NCI-H2196 (cell line): ENCODE results near the gene ABCC2.
"Not testable (repeated sequence)": the region's sequence is repeated elsewhere in the genome, so short reads cannot be mapped to it uniquely, and the experiment has no call there.

ENCODE experiments used
- DNase-seq: peaks from one replicate; lab custom pipeline; 2025; ENCODE audit not compliant: unreplicated experiment; lab: John Stamatoyannopoulos, UW

ABCC2 gene

DNA sequence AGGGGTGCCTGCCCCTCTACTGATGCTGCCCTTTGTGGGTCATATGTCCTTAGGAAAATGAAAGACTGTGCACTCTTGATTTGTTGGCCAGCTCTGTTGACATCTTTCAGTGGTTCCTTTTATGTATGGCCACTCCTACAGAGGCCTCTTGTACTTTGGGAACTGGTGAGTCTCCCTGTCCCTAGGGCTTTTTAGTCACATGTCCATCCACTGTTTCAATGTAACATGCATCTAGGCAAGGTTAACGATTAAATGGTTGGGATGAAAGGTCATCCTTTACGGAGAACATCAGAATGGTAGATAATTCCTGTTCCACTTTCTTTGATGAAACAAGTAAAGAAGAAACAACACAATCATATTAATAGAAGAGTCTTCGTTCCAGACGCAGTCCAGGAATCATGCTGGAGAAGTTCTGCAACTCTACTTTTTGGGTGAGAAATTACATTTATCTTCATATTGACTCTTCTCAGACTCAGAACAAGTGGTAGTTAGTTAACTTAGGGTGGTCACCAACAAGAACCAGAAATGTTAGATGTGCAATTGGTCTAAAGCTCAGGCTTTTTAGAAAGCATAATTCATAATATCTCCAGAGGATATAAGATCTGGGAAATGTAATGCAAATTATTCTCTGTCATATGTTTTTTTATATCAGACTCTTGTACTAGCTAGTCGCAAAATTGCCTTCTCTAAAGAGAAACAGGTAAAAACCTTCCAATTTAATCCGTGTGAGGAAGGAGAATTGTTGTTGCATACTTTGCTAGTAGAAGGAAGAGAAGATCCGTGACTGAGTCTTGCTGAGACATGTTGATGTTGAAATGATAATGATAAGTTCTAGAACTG lies at the start of gene ABCC2:
Gene ABCC2, plus strand, starts transcription at position 194 of the 840 bp plus-strand sequence. Its CDS starts 205 bp downstream, at position 399.
- no peak for DNase-seq

DNA sequence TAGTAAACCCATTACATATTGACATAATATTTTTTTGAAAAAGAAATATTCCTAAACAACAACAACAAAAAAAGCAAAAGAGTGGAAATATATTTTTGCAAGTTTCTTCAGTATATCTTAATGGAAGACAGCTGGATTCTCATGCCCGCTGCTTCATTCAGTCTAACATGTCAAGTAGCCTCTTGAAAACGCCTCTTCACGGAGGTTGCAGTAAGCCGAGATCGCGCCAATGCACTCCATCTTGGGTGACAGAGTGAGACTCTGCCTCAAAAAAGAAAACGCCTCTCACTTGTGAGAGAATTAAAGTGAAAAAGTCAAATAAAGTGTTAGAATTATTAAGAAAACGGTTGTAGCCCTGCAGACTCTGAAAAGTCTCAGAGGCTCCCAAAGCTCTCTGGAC lies 49.1 kb upstream of the ABCC2 start:
- no peak for DNase-seq

DNA sequence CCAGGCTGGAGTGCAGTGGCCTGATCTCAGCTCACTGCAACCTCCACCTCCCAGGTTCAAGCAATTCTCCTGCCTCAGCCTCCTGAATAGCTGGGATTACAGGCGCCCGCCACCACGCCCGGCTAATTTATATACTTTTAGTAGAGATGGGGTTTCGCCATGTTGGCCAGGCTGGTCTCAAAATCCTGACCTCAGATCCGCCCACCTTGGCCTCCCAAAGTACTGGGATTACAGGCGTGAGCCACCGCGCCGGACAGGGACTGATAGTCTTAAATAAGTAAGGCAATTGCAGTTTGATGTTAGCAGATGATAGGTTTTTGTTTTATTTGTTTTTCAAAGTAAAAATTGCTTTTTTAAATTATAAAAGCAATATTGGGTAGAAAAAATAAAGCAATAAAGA lies 48.3 kb upstream of the ABCC2 start:
- not testable (repeated sequence) for DNase-seq

DNA sequence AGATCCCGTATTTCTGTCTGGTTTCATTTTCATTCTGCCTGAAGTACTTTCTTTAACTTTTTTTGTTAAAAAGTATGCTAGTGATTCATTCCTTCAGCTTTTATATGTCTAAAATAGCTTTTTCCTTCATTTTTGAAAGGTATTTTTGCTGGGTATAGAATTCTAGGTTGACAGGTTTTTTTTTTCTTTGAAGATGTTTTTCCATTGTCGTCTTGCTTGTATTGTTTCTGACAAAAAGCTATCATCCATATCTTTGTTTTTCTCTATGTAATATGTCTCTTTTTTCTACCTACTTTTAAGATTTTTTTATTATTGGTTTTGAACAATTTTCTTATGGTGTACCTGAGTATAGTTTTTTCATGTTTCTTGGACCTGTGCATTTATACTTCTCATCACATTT lies 42.2 kb upstream of the ABCC2 start:
- DNase-seq: no peak

DNA sequence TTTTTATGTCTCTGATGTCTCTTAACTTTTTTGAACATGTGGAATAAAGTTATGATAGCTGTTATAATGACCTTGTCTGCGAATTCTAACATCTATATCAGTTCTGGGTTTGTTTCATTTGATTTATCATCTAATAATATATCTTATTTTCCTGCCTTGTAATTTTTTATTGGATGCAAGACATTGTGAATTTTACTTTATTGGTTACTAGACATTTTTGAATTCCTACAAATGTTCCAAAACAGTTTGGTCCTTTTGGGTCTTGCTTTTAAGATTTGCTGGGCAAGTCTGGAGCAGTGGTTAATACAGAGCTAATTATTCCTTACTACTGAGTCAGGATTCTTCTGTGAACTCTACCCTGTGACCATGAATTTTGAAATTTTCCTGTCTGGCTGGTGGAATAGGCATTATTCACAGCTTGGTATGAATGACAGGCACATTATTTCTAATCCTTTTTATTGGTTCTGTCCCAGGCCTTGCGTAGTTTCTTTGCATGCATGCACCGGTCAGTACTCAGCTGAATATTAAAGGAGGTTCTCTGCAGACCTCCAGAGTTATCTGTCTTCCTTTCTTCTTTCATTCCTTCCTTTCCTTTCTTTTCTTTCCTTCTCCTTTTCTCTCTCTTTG lies 41.4 kb upstream of the ABCC2 start:
- DNase-seq: no peak

DNA sequence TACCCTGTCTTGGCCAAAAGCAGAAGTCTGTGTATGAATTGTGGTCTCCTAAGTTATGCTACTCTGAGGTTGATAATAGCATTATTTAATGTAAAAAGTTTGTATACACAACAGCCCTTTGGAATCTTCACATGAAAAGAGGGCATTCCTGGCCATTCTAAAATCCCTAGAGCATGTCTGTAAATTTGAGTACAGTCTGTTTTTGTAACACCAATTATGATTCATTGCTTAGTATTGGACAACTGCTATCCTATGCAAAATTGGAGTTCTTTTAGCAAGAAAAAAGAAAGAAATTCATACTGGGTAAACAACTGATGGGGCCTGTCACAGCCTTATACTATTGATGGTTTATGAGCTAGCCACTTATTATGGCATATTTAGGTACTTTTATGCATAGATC lies 40.2 kb upstream of the ABCC2 start:
- no peak for DNase-seq

DNA sequence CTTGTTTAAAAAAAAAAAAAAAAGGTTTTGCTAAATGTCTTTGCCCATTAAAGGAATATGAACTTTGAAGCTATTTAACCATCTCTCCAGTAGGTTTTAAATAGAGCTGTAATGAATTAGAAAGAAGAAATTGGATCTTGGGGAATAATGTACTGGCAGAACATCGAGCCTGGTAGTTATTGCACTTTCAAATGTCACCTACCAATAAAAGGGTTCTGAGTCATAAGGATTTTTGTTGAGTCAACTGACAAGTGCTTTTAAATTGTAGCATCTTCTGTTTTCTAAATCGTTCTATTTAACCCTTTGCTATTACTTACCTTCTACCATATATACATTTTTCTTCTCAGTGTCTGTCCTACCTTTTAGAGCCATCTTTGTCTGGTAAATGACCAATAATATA lies 39.7 kb upstream of the ABCC2 start:
- DNase-seq: no peak

DNA sequence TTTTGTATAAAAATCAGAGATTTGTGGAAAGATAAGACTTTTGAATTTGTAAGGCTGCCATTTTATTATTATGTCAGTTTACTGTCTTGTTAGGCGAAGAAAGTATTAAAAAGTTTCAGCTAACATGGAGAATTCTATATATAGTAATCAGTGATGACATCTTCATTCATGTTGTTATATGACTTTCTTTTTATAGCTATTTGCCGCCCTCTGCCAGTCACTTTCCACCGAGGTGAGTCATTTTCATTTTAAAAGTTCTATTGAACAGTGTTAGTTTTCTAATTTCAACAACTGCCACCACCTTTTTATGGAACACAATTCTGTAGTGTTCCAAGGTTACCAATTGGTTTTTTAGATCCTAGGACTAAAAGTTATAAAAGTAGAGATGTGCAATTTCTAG lies 38.6 kb upstream of the ABCC2 start:
- no peak for DNase-seq

DNA sequence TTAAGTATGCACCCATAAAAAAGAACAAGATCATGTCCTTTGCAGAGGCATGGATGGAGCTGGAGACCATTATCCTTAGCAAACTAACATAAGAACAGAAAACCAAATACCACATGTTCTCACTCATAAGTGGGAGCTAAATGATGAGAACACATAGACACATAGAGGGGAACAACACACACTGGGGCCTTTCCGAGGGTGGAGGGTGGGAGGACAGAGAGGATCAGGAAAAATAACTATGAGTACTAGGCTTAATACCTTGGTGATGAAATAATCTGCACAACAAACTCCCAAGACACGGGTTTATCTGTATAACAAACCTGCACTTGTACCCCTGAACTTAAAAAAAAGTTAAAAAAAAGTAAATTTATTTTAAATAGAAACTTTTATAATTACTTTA lies 36.3 kb upstream of the ABCC2 start:
- DNase-seq: not testable (repeated sequence)

DNA sequence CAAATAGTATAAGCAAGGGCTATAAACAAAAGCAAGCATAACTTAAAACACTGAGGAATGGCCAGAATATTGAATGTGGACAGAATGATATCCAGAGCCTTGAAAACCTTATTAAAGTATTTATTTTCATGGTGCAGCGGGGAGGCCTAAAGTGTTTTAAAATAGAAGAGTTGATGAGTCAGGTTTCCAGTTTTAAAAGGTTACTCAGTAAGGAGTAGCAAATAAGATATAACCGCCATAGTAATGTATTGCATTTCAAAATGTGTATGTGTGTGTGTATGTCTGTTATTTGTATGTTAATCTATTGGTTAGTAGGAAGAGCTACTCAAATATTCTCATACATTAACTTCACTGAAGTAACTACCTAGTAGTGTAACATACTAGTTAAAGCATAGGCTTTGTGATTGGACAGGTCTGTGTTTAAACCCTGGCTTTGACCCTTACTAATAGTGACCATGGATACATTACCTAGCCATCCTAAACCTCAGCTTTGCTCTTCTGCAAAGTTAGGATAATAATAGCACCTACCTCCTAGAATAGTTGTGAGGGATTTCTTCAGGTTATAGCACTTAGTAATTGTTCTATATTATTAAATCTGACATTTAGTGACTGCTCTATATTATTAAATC lies 33.5 kb upstream of the ABCC2 start:
- DNase-seq: no peak

DNA sequence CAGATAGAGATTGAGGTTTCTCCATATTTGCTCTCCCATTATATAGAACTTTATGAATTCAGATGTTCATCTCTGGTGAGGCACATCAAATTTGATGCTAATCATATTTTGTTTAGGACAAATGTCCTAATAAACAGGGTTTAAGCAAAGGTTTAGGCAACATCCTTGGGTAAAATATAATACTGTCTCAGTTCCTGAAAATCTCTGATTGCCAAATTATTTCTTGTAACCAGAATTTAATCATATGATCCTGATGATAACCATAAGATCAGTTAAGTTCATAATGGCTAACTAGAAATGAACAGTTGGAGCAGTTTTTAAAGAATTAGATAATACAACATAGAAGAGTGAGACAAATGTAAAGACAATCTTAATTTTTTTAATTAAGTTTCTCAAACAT lies 31.8 kb upstream of the ABCC2 start:
- DNase-seq: no peak

DNA sequence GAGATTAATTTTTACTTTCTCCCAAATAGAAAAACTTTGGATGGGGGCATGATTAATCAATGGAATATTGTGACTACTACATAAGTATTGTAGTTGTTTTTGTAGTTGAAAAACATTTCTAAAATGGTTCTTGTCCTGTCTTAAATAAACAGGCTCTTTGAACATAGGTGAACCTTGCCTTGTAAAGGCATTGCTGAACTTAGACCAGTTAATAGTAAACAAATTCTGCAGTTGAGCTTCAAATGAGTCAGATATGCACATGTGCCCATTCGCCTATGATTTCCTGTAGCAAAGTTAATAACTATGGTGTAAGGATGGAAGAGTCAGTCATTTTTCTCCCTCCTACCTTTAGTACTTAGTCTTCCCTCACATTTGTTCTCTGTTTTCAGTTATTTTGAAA lies 27.8 kb upstream of the ABCC2 start:
- DNase-seq: no peak

DNA sequence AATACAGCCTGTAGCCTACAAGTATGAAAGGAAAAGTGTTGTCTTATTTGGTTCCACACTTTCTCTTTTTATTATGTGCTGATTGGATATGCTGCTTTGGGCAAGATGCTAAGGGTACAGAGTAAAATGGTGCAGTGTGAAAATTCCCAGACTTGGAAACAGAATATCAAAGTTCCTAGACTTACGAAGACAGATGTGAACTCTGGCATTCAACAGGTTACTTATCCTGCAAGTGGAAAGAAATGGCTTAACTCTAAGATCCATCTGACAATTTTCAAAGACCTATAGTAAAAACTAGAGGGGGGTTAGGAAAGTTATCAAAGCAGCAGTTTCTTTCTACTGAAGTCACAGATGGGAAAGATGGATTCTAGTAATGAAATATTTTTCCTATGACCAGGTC lies 26.3 kb upstream of the ABCC2 start:
- DNase-seq: no peak

DNA sequence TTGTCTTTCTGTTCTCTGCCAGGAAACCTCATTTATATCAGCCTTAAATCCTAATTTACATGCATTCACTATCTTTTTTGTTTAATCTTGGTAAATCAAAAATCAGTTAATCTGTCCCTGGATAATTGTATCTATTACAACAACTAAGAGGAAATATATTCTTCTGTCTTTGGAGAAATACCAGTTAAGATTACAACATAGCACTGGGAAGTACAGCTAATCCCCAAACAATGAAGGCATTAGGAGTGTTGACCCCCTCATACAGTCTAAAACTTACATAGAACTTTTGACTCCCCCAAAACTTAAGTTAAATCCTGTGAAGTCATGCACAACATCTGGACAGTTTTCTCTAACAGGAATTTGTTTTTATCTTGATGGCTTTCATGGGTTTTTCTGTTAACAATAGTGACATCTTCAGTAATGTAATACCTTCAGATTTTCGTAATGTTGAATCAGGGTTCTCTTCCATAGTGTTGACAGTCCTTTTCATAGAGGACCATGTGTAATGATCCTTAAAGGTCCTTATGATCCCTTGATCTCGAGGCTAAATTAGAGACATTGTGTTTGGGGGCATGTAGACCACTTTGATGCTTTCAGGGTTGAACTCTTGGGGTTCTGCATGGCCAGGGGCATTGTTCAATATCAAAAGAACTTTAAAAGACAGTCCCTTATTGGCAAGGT lies 24.1 kb upstream of the ABCC2 start:
- DNase-seq: no peak

DNA sequence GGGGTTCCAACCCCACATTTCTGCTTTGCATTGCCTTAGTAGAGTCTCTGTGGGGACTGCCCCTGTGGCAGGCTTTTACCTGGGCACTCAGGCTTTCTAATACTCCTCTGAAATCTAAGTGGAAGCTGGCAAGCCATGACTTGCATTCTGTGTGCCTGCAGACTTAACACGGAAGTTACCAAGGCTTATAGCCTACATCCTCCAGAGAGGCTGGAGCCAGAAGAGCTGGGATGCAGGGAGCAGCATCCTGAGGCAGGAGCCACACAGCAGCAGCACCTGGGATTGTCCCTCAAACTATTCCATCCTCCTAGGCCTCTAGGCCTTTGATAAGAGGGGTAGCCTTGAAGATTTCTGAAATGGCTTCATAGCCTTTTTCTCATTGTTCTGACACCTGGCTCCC lies 22.1 kb upstream of the ABCC2 start:
- DNase-seq: no peak

DNA sequence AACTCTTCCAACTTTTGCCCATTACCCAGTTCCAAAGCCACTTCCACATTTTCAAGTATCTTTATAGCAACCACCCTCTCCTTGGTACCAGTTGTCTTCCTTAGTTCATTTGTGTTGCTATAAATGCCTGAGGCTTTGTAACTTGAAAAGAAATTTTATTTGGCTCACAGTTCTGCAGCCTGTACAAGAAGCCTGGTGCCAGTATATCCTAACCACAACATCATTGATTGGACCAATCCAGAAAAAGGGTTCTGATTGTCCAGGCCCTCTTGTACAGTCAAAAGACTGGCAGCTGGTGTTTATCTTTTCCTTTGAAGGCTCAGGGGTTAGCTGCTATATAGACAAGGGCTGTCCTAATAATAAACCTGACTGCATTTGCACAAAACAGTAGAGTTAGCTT lies 21.1 kb upstream of the ABCC2 start:
- DNase-seq: no peak

DNA sequence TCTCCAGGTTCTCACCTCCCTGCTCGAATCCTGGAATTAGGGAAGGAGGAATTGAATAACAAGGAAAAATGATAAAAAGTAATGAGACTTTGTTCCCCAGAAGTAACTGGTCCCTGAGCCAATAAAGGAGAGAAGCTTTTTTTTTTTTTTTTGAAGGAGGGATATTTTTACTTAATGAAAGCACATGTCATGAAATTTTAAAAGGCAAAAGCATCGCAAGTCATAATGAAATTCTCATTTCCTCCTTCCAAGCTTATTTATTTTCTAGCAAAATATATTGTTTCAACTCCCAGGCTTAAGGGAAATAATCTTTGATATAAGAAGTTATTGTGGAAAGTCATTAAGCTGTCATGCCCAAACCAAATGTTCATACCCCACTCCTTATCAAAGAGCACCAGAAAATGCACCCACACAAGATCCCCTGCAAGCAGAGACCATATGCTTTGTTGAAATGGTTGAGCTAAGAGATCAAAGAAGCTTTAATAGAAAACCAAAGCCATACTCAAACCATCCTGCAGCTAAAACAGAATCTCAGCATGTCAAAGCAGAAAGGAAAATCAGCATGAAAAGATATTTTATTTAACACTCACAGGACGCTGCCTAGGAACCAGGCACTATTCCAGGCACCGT lies 16.7 kb upstream of the ABCC2 start:
- no peak for DNase-seq

DNA sequence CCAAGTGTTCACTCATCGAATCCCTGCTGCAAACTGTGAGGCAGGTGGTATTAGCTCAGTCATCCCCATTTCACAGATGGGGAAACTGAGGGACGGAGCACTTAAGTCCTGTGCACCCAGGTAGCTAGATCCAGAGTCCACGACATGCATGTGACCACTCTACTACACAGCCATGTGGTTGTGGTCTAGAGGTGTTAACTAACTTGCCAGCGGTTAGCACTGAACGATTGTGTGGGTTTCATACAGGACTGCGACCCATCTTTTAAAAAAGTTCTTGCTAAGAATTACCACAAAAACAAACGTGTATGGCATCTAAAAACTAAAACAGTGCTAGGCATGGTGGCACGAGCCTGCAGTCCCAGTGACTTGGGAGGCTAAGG lies 16.1 kb upstream of the ABCC2 start:
- no peak for DNase-seq

DNA sequence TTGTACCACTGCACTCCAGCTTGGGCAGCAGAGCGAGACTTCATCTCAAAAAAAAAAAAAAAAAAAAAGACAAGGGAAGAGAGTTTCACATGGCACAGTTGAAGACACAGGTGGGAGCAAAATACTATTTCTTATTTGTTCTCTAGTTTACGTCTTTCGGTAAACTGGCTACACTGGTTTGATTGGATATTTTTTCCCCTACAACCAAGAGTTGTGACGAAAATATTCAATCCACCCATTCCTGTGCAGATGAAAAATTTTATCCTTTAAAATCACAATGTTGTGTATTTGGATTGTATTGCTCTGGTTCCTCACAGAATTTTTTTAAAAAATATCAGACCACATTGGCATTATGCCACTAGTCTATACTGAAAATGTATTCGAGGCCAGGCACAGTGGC lies 14.5 kb upstream of the ABCC2 start:
- DNase-seq: no peak

DNA sequence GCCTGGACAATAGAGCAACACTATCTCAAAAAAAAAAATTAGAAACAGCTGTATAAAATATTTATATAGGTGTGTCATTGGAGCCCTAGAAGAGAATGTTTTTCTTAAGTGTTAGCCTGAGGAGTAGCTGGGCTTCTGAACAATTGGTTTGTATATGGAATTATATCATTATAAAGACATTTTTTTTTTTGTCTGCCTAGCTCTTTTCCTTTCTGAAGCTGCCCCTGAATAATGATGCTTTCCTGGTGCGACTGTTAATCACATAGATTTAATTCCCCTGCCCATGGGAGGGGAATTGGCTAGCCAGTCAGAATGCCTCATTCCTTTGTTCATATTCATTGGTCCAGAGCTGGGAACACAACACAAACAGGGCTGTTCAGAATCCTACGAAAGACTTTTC lies 13.9 kb upstream of the ABCC2 start:
- no peak for DNase-seq

DNA sequence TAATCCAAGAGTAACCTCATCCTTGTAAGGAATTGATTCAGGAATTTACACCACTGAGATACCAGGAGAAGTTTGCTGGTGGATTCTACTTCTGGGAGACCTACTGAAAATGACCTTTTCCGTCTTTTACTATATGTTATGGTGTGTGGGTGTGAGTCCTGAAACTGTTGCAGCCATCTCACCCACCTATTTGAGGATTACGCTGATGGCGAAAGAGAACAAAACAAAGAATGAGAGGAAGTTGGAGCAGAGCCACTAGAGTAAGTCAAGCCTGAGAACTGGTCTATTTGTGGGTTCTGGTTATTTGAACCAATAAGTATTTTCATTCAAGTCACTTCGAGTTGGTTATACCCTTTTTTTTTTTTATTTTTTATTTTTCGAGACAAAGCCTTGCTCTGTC lies 12.7 kb upstream of the ABCC2 start:
- no peak for DNase-seq
